Uterus (tissue), 4 donors: Measurements from ENCODE around the gene MSL1. TPM values are rescaled to one million over a fixed set of nuclear protein-coding genes. Genes with fewer than 3 reads are reported as not detected.
A peak's percentile ranks its signal among the peaks of the same experiment; 100 is the strongest.

Experiments
- DNase-seq, 2 donors: peaks; one replicate each; pipeline ENCODE4 v3.0.0-alpha.2; 2019 to 2020
- H3K27ac ChIP-seq, 2 donors: fragments of 200-600 bp; sonication (generic); 1 replicate in 1 of 2; 2 replicates in 1 of 2; pipeline ENCODE4 v1.5.1; 2016 to 2018
- H3K27me3 ChIP-seq, 2 donors: fragments of 200-600 bp; sonication (generic); one replicate each; pipeline ENCODE4 v1.5.1; 2018 to 2019; ENCODE audit warnings: control low read depth in 1 of 2
- H3K36me3 ChIP-seq, 2 donors: fragments of 200-600 bp; sonication (generic); one replicate each; pipeline ENCODE4 v1.5.1; 2019; ENCODE audit warnings: control low read depth in 1 of 2
- H3K4me1 ChIP-seq, 2 donors: fragments of 200-600 bp; sonication (generic); one replicate each; pipeline ENCODE4 v1.5.1; 2018 to 2019; ENCODE audit warnings: control low read depth in 1 of 2
- H3K4me3 ChIP-seq, 2 donors: fragments of 200-600 bp; sonication (generic); 1 replicate in 1 of 2; 2 replicates in 1 of 2; pipeline ENCODE4 v1.5.1; 2018 to 2019; ENCODE audit warnings: mild to moderate bottlenecking in 1 of 2
- H3K9me3 ChIP-seq, 2 donors: fragments of 200-600 bp; sonication (generic); one replicate each; pipeline ENCODE4 v1.5.1; 2019; ENCODE audit warnings: control low read depth in 1 of 2
- POLR2A ChIP-seq, 2 donors: fragments of 450-650 bp; IDR thresholded peaks; one replicate each; pipeline ENCODE4 v1.6.1; 2016; ENCODE audit warnings: antibody characterized with exemption in 2 of 2, mild to moderate bottlenecking in 1 of 2, moderate library complexity in 1 of 2
- intact Hi-C: fragments of 100-400 bp; cut with DNase I; formaldehyde crosslinking; loops from one replicate; pipeline ENCODE4 v1.15.1; 2023; ENCODE audit warnings: low total_unique reads
- total RNA-seq, 4 donors: library from RNA; depleted of rRNA in 3 of 4; stranded (reverse); fragments of >200 nt in 3 of 4; gene quantifications; one replicate each; pipeline versions ENCODE4 v1.1.0 to v1.2.4, GENCODE V29; 2014 to 2023
- TF ChIP-seq, protein P1 (sequence below), 4 experiments: fragments of 200-600 bp in 2 of 4; fragments of 450-650 bp in 2 of 4; sonication (generic) in 2 of 4; IDR thresholded peaks; one replicate each; pipeline ENCODE4 v1.5.1; 2016 to 2019; ENCODE audit warnings: antibody characterized with exemption in 4 of 4, mild to moderate bottlenecking in 2 of 4, moderate library complexity in 1 of 4
- donor health status: DM: yes; HTN: yes; CAD: no.

The MSL1 gene
- total RNA-seq, 4 donors from 2014 or later, result 51.0 to 151 (median 77.6) TPM

DNA sequence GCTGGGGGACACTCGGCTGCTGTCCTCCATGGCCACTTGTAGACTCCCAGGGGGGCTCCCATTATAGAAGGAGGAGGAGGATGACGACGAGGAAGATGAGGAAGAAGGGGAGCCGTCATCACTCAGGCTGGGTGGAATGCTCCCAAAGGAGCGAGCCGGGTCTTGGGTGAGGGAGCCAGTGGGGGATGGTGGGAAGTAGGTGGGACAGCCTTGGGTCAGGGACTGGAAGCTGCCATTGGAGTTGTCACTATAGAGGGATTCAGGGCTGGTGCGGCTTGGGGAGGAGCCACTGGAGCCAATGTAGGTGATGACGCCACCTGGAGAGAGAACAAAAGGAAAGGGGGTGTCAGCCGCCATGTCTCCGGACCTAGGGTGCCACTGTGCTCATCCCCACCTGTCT lies 24.7 kb upstream of the MSL1 start:
- Histone ChIP-seq H3K36me3 (no peaks in the 10 kb centered on the region), H3K27me3 (no peaks in the 10 kb centered on the region), H3K27ac (peak overlapping the region; percentile 90 to 99), H3K9me3 (no peaks in the 10 kb centered on the region), H3K4me1 (peaks cover 39 to 46% of the 10 kb centered on the region in 2 donors), H3K4me3 (no peak overlapping the region)
- intact Hi-C loops, result no loop called here
- peak in 1 of 2 donors; percentile 31 for DNase-seq
- TF ChIP-seq POLR2A (IDR thresholded peaks at IDR 0.05), result no peak
- TF ChIP-seq, protein P1, sequence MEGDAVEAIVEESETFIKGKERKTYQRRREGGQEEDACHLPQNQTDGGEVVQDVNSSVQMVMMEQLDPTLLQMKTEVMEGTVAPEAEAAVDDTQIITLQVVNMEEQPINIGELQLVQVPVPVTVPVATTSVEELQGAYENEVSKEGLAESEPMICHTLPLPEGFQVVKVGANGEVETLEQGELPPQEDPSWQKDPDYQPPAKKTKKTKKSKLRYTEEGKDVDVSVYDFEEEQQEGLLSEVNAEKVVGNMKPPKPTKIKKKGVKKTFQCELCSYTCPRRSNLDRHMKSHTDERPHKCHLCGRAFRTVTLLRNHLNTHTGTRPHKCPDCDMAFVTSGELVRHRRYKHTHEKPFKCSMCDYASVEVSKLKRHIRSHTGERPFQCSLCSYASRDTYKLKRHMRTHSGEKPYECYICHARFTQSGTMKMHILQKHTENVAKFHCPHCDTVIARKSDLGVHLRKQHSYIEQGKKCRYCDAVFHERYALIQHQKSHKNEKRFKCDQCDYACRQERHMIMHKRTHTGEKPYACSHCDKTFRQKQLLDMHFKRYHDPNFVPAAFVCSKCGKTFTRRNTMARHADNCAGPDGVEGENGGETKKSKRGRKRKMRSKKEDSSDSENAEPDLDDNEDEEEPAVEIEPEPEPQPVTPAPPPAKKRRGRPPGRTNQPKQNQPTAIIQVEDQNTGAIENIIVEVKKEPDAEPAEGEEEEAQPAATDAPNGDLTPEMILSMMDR (IDR thresholded peaks at IDR 0.05), result no peak

DNA sequence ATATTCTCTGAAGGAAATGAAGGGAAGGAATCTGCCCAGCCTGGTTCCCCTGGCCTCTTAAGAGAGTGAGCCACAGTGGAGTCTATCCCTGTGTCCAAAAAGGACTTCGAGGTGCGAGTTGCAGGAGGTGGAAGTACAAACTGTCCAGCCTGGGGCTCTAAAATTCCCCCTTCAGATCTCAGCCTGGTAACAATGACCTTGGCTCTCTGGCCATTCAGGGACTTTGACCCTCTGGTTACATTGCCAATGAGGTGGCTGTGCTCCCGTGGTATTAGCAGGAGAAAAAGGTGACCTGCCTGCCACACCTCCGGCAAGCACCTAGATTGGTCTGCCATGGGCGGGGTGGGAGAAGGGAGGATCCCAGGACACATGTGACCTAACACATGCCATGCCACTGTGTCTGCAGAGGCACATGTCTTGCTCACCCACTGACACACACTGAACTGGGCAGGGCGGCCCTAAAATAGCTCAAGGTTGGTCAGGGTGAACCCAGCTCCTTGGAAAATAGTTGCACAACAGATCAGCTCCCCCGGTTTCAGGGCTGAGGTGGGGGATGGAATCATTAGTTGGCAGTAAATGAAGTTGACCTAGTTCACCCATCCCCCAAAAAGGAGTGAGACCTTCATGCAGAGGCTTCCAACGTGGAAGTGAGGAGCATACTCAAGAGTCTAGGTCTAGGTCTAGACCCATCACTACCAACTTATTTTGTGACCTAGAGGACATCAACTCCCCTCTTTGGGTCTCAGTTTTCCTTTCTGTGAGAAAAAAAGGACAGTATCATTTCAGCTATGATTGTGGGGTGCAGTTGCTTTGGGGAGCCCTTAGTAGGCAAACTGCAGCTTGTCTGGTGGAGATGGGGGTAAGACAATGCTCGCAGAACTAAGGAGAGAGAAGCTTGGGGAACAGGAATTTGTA lies 23.6 kb upstream of the MSL1 start:
- H3K27ac ChIP-seq, result peak overlapping the region; percentile 90 to 99
- H3K9me3 ChIP-seq, result no peaks in the 10 kb centered on the region
- H3K36me3 ChIP-seq, result no peaks in the 10 kb centered on the region
- no peaks in the 10 kb centered on the region for H3K27me3 ChIP-seq
- peak in 1 of 2 donors; percentile 36 for TF ChIP-seq POLR2A (IDR thresholded peaks at IDR 0.05)
- TF ChIP-seq, protein P1 (IDR thresholded peaks at IDR 0.05), result peak in 1 of 4 experiments; percentile 22
- H3K4me3 ChIP-seq, result peak overlapping the region; percentile 32 to 73
- intact Hi-C loops, result no loop called here
- peaks cover 45% of the 10 kb centered on the region in 2 donors for H3K4me1 ChIP-seq
- DNase-seq, result peak; percentile 75 to 77

DNA sequence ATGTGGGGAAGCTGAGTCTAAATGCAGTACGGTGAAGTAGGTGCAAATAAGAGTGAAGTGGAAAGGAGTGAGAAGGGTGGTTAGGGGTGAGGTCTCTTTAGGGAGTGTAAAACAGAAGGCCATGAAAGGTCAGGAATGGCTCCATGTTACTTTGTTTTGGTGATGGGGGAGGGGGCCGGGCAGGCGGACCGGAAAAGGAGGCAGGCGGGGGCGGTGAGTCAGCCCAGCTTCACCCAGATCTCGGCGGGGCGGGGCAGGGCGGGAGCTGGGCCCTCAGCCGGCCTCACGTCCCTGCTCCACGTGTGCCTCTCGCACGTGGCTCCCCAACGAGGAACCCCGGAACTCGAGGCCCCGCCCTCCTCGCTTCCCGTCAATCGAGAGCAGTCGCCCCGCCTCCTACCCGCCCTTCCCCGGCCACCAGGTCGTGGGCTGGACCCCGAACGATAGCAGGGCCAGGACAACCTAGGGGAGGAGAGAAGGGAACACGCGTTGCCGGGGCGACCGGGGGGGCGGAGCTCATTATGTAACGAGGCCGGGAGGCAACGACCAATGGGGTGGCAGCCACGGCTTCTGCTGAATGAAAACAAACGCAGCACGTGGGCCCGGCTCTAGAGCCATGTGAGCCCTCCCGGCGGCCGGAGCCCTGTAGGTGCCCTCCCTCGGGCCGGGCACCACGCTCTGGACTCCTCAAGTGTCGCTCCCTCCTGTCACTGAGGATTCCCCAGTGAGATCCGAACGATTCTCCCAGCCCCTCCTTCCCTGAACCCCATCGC lies 22.7 kb upstream of the MSL1 start:
- peak; percentile 100 for DNase-seq
- Histone ChIP-seq H3K36me3 (no peaks in the 10 kb centered on the region), H3K9me3 (no peaks in the 10 kb centered on the region), H3K27me3 (no peaks in the 10 kb centered on the region), H3K4me1 (peaks cover 42 to 45% of the 10 kb centered on the region in 2 donors), H3K4me3 (peak overlapping the region; percentile 59 to 73), H3K27ac (peak overlapping the region; percentile 90 to 99)
- TF ChIP-seq, protein P1 (IDR thresholded peaks at IDR 0.05), result peak in 1 of 4 experiments; percentile 8
- TF ChIP-seq POLR2A (IDR thresholded peaks at IDR 0.05), result peak; percentile 90 to 95
- intact Hi-C loops, result no loop called here

DNA sequence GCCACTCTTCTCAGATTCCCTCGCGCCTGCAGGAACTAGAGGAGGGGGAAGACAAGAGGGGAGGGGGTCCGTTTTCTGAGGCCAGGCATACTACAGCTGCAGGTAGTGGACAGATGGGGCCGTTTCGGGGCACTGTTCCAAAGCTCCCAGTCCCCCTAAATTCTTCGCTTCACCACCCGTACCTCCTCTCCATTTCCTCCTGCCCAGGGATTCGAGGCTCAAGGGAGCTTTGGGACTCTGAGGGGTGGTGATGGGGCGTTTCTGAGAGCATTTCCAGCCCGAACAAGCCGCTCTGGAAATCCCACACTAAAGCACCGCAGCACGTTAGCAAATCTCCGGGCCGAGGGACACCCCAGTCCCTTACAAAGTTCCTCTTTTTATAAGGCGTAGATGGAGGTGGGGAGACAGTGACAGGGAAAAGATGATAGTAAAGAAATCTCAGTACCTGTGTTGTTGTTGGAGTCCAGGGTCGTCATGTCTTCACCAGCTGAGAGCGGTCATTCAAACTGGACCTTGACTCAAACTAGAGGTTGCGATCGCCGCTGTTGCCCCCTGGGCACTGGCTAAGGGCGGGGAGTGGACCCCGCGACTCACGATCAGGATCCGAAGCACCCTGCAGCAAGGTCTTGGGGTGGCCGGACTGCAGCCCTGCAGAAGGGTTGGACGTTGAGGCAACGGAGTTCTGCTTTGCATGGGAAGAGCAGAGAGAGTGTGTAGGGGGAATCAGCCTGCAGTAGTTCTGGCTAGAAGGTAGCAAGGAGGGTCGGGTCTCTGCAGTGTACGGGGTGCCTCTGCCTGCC lies 22.0 kb upstream of the MSL1 start:
- DNase-seq, result no peak
- TF ChIP-seq POLR2A (IDR thresholded peaks at IDR 0.05), result no peak
- TF ChIP-seq, protein P1 (IDR thresholded peaks at IDR 0.05), result no peak
- Histone ChIP-seq H3K27me3 (no peaks in the 10 kb centered on the region), H3K4me3 (peak overlapping the region; percentile 59 to 73), H3K27ac (peak overlapping the region; percentile 90 to 99), H3K36me3 (no peaks in the 10 kb centered on the region), H3K9me3 (no peaks in the 10 kb centered on the region), H3K4me1 (peaks cover 42 to 48% of the 10 kb centered on the region in 2 donors)
- intact Hi-C loops, result no loop called here
